ENCODE data around the gene SERTAD2.

Gene SERTAD2

DNA sequence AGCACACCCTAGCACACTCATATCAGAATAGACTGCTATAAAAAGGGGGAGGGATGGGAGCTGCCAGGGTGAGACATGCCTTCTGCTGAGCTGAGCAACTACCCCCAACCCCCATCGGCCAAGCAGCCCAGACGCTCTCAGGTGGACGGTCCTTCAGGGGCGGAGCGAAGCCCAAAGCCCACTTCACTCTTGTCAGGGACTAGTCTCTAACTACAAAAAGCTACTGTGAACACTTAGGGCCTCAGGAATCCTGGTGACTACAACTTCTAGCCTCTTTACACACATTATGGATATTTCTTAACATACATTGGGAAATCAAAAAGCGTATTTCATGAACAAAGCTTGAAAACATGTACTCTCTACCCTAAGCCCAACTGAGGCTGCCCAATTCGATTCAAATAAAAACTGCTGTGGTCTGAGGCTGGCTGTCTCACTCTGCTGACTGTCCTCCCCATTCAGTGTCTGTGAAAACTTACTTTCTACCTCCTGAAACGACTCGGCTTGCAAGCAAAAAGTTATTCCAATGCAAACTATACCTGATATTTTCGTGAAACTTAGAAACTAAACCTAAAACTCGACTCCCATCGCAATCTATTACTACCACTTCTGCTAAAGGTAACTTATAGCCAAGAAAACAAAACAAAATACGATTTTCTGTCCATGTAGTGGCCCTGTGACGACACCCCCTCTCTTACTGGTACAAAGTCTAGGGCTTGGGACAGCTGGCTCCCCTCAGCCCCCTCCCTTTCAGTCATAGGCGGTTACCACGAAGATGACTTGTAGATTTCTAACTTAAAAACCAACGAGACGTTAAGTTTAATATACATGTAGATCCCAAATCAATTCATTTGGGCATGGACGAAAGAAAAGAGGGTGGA, 1.2 kb downstream of the SERTAD2 start:
- H3K27me3 ChIP-seq (ENCODE audit: low read depth, low read length) = no peaks in the 10 kb centered on the region
- peak overlapping the region; percentile 94 for H3K4me2 ChIP-seq (ENCODE audit: low read length)
- peak overlapping the region; percentile 97 for H3K9ac ChIP-seq (ENCODE audit: low read length)
- peaks cover 60% of the 10 kb centered on the region for H3K79me2 ChIP-seq (ENCODE audit: low read length)
- H2AFZ ChIP-seq (ENCODE audit: low read depth, low read length) = no peak overlapping the region
- H3K36me3 ChIP-seq (replicated peaks; ENCODE audit: low read depth, low read length) = no peaks in the 10 kb centered on the region
- H3K4me3 ChIP-seq (ENCODE audit: low read length) = peak overlapping the region; percentile 97
- peaks cover 73% of the 10 kb centered on the region for H3K4me1 ChIP-seq (ENCODE audit: low read length)
- peak overlapping the region; percentile 89 for H3K27ac ChIP-seq (ENCODE audit: low read length)
- TF ChIP-seq EZH2phosphoT487 (IDR thresholded peaks at IDR 0.05; ENCODE audit: low read depth) = no peak
- TF ChIP-seq, protein P1, sequence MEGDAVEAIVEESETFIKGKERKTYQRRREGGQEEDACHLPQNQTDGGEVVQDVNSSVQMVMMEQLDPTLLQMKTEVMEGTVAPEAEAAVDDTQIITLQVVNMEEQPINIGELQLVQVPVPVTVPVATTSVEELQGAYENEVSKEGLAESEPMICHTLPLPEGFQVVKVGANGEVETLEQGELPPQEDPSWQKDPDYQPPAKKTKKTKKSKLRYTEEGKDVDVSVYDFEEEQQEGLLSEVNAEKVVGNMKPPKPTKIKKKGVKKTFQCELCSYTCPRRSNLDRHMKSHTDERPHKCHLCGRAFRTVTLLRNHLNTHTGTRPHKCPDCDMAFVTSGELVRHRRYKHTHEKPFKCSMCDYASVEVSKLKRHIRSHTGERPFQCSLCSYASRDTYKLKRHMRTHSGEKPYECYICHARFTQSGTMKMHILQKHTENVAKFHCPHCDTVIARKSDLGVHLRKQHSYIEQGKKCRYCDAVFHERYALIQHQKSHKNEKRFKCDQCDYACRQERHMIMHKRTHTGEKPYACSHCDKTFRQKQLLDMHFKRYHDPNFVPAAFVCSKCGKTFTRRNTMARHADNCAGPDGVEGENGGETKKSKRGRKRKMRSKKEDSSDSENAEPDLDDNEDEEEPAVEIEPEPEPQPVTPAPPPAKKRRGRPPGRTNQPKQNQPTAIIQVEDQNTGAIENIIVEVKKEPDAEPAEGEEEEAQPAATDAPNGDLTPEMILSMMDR (IDR thresholded peaks at IDR 0.05; ENCODE audit: low read depth, low read length) = no peak
- H3K9me3 ChIP-seq (ENCODE audit: insufficient read depth, low read length) = no peaks in the 10 kb centered on the region
- H4K20me1 ChIP-seq (ENCODE audit: insufficient read depth, low read length) = peaks cover 53% of the 10 kb centered on the region

DNA sequence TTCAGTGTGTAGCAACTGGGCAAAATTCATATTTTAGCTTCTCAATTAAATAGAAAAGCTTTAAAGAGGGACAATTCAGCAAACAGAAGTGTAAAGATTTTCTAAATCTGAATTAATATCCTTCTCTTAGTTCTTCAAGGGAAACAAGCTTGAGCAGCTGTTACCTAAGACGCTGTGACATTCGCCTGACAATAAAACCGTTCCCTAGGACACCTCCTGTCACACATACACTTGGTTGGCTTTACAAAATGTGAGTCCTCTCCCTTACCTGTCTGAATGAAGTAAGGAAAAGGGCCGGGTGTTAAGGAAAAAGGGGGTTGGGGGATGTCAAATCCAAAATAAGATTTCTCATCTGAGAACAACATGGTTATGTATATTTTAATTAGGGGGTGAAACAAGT, 2.1 kb downstream of the SERTAD2 start:
- Histone ChIP-seq H3K4me3 (ENCODE audit: low read length) (peak overlapping the region; percentile 97), H3K27ac (ENCODE audit: low read length) (no peak overlapping the region), H3K79me2 (ENCODE audit: low read length) (peaks cover 68% of the 10 kb centered on the region), H3K4me1 (ENCODE audit: low read length) (peaks cover 69% of the 10 kb centered on the region), H3K27me3 (ENCODE audit: low read depth, low read length) (no peaks in the 10 kb centered on the region), H2AFZ (ENCODE audit: low read depth, low read length) (no peak overlapping the region), H3K9ac (ENCODE audit: low read length) (peak overlapping the region; percentile 97; the same call in 1 of the 2 replicates), H4K20me1 (ENCODE audit: insufficient read depth, low read length) (peaks cover 61% of the 10 kb centered on the region), H3K9me3 (ENCODE audit: insufficient read depth, low read length) (no peaks in the 10 kb centered on the region), H3K4me2 (ENCODE audit: low read length) (peak overlapping the region; percentile 94), H3K36me3 (replicated peaks; ENCODE audit: low read depth, low read length) (no peaks in the 10 kb centered on the region)
- TF ChIP-seq, protein P1 (IDR thresholded peaks at IDR 0.05; ENCODE audit: low read depth, low read length) = no peak
- TF ChIP-seq EZH2phosphoT487 (IDR thresholded peaks at IDR 0.05; ENCODE audit: low read depth) = no peak

DNA sequence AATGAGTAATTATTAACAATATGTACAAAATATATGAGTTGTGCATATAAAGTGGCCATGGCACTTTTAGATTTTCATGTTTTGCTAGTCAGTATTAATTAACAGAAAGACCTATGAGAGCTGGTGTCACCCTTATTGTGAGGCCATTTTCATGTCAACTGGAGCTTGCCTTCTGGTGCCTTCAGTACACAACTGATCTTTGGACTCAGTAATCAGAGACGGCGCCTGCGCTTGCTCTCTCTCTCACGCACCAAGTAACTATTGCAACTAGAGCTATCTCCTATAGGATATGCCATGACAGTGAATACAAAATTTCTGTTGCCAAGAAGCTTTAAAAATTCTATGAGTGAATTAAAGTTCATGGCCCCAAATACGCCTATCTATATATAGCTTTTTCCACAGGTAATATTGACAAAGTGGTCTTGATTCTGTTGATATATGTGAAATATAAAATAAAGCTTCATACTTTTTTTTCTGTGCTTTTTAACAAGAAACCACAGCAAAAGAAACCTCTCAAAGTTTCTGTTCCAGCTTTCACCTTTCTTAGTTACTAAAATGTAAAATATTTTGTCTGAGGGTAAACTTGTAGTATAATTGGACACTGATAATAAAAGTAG, 2.9 kb downstream of the SERTAD2 start:
- Histone ChIP-seq H3K9ac (ENCODE audit: low read length) (no peak overlapping the region), H3K4me3 (ENCODE audit: low read length) (peak overlapping the region; percentile 97), H3K4me1 (ENCODE audit: low read length) (peaks cover 69% of the 10 kb centered on the region), H3K27me3 (ENCODE audit: low read depth, low read length) (no peaks in the 10 kb centered on the region), H3K27ac (ENCODE audit: low read length) (no peak overlapping the region), H3K9me3 (ENCODE audit: insufficient read depth, low read length) (no peaks in the 10 kb centered on the region), H3K36me3 (replicated peaks; ENCODE audit: low read depth, low read length) (no peaks in the 10 kb centered on the region), H2AFZ (ENCODE audit: low read depth, low read length) (no peak overlapping the region), H4K20me1 (ENCODE audit: insufficient read depth, low read length) (peaks cover 67% of the 10 kb centered on the region), H3K79me2 (ENCODE audit: low read length) (peaks cover 75% of the 10 kb centered on the region), H3K4me2 (ENCODE audit: low read length) (peak overlapping the region; percentile 94)
- no peak for TF ChIP-seq EZH2phosphoT487 (IDR thresholded peaks at IDR 0.05; ENCODE audit: low read depth)
- TF ChIP-seq, protein P1 (IDR thresholded peaks at IDR 0.05; ENCODE audit: low read depth, low read length) = no peak

DNA sequence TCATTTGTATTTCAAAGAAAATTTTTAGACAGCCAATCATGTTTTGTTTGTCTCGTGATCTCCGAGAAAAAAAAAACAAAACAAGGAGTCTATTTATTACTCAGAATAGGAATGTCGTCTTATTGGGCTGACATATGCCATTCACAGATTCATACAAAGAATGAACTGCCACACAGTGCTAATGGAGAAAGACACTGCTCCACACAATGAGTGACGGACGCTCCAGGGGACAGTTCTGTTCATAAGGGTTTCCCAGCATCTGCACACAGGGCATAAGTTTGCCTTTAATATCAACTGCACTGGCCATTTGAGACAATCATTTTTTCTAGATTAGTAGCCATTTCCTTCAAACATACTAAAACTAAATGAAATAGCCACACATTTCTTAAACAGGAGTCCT, 3.4 kb downstream of the SERTAD2 start:
- Histone ChIP-seq H3K27ac (ENCODE audit: low read length) (no peak overlapping the region), H3K27me3 (ENCODE audit: low read depth, low read length) (no peaks in the 10 kb centered on the region), H3K9me3 (ENCODE audit: insufficient read depth, low read length) (no peaks in the 10 kb centered on the region), H3K4me3 (ENCODE audit: low read length) (no peak overlapping the region), H2AFZ (ENCODE audit: low read depth, low read length) (no peak overlapping the region), H4K20me1 (ENCODE audit: insufficient read depth, low read length) (peaks cover 73% of the 10 kb centered on the region), H3K4me1 (ENCODE audit: low read length) (peaks cover 69% of the 10 kb centered on the region), H3K36me3 (replicated peaks; ENCODE audit: low read depth, low read length) (no peaks in the 10 kb centered on the region), H3K9ac (ENCODE audit: low read length) (no peak overlapping the region), H3K79me2 (ENCODE audit: low read length) (peaks cover 81% of the 10 kb centered on the region), H3K4me2 (ENCODE audit: low read length) (no peak overlapping the region)
- TF ChIP-seq, protein P1 (IDR thresholded peaks at IDR 0.05; ENCODE audit: low read depth, low read length) = no peak
- TF ChIP-seq EZH2phosphoT487 (IDR thresholded peaks at IDR 0.05; ENCODE audit: low read depth) = no peak

Data from OCI-LY3 (cell line).